ENCODE data around the gene EMP2. TPM values are rescaled to one million over a fixed set of nuclear protein-coding genes. Genes with fewer than 3 reads are reported as not detected.

The EMP2 gene
- total RNA-seq, 4 donors from 2014 or later: 20.8 to 31.4 (median 27.5) TPM

- Histone ChIP-seq H3K27ac (no peak overlapping the region), H3K4me1 (no peaks in the 10 kb centered on the region), H3K27me3 (no peaks in the 10 kb centered on the region), H3K4me3 (no peak overlapping the region), H3K9me3 (no peaks in the 10 kb centered on the region), H3K36me3 (peaks cover 0 to 17% (median 0%) of the 10 kb centered on the region in 3 donors)
- no peak for TF ChIP-seq POLR2A (IDR thresholded peaks at IDR 0.05)
- TF ChIP-seq CTCF (IDR thresholded peaks at IDR 0.05): no peak
- DNase-seq: no peak
These were observed 57.4 kb downstream of the EMP2 start for GRCh38 chr16:10522966-10523365.

GRCh38 chr16:10521681-10522274 is 58.6 kb downstream of the EMP2 start:
- TF ChIP-seq POLR2A (IDR thresholded peaks at IDR 0.05) (no peak), CTCF (IDR thresholded peaks at IDR 0.05) (peak; percentile 43 to 90 (median 84))
- no peaks in the 10 kb centered on the region for H3K9me3 ChIP-seq
- H3K36me3 ChIP-seq: peaks cover 0 to 5% (median 0%) of the 10 kb centered on the region in 3 donors
- no peaks in the 10 kb centered on the region for H3K27me3 ChIP-seq
- H3K4me3 ChIP-seq: no peak overlapping the region
- H3K27ac ChIP-seq: no peak overlapping the region
- peak in 2 of 3 donors; percentile 30 to 80 for DNase-seq
- no peaks in the 10 kb centered on the region for H3K4me1 ChIP-seq

- Histone ChIP-seq H3K4me3 (no peak overlapping the region), H3K27ac (no peak overlapping the region), H3K36me3 (peaks cover 0 to 3% (median 0%) of the 10 kb centered on the region in 3 donors), H3K4me1 (no peaks in the 10 kb centered on the region), H3K9me3 (no peaks in the 10 kb centered on the region), H3K27me3 (no peaks in the 10 kb centered on the region)
- no peak for DNase-seq
- TF ChIP-seq CTCF (IDR thresholded peaks at IDR 0.05): no peak
- no peak for TF ChIP-seq POLR2A (IDR thresholded peaks at IDR 0.05)
These were observed 59.4 kb downstream of the EMP2 start for GRCh38 chr16:10520869-10521578.

GRCh38 chr16:10519929-10520868 is 60.2 kb downstream of the EMP2 start:
- DNase-seq: no peak
- TF ChIP-seq CTCF (IDR thresholded peaks at IDR 0.05) (no peak), POLR2A (IDR thresholded peaks at IDR 0.05) (no peak)
- Histone ChIP-seq H3K27me3 (no peaks in the 10 kb centered on the region), H3K27ac (no peak overlapping the region), H3K4me1 (no peaks in the 10 kb centered on the region), H3K36me3 (peaks cover 0 to 3% (median 0%) of the 10 kb centered on the region in 3 donors), H3K9me3 (no peaks in the 10 kb centered on the region), H3K4me3 (no peak overlapping the region)

GRCh38 chr16:10519297-10519696 is 61.1 kb downstream of the EMP2 start:
- no peaks in the 10 kb centered on the region for H3K4me1 ChIP-seq
- no peak overlapping the region for H3K27ac ChIP-seq
- peaks cover 0 to under 1% (median 0%) of the 10 kb centered on the region in 3 donors for H3K36me3 ChIP-seq
- no peak overlapping the region for H3K4me3 ChIP-seq
- DNase-seq: no peak
- no peaks in the 10 kb centered on the region for H3K27me3 ChIP-seq
- no peaks in the 10 kb centered on the region for H3K9me3 ChIP-seq
- TF ChIP-seq POLR2A (IDR thresholded peaks at IDR 0.05) (no peak), CTCF (IDR thresholded peaks at IDR 0.05) (no peak)
